Head of caudate nucleus (tissue), 42 donors: ENCODE results near the gene ITGB1.
"Not testable (repeated sequence)": the region's sequence is repeated elsewhere in the genome, so short reads cannot be mapped to it uniquely, and the experiment has no call there.

Experiments
- DNase-seq, 42 donors: peaks; one replicate each; pipeline versions ENCODE4 v3.0.0 to v3.0.0-alpha.2; 2020 to 2021; ENCODE audit warnings: mixed read lengths in 7 of 42
- intact Hi-C: fragments of 100-400 bp; cut with DNase I; formaldehyde crosslinking; loops from one replicate; pipeline ENCODE4 v1.15.0; 2022

The ITGB1 gene

DNA sequence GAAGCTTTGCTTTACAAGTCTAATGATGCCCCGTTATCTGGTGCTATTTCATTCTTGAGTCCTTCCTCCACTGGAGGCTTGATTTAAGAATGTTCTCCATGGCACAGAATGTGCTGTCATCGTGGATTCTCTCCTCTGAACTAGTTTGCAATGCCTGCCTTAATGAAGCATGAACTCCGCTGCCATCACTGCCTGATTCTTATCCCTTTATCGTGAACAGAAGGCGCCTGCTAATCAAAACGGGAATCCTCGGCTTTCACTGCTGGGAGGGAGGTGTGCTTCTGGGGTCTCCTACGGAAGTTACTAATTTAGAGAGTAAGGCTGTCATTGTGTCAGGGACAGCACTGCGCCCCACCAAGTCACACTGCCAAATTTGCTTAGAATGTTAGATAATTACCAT is 56.2 kb downstream of the ITGB1 start:
- intact Hi-C loops: no loop called here
- DNase-seq: peak in 2 of 42 donors; percentile 10 to 15

- intact Hi-C loops, DNase-seq: not testable (repeated sequence)
Measured at GRCh38 chr10:32895200-32895968, 62.6 kb downstream of the ITGB1 start.

DNA sequence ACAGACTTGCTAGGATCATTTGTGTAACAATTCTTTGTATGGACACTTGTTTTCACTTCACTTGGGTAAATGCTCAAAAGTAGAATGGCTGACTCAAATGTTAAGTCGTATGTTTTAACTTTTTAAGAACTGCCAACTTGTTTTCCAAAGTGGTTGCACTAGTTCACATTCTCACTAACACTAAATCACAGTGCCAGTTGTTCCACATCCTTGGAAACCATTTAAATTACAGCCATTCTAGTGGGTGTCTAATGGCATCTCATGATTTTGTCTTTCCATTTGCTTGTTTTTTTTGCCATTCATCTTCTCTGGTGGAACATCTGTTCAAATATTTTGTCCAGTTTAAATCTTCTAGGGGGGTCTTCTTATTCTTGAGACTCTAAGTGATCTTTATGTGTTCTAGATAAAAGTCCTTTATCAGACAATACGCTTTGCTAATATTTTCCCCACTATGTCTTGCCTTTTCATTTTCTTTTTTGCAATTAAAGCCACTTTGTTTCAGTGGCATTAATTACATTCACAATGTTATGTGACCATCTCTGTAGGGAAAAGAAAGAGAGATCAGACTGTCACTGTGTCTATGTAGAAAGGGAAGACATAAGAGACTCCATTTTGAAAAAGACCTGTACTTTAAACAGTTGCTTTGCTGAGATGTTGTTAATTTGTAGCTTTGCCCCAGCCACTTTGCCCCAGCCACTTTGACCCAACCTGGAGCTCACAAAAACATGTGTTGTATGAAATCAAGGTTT is 63.9 kb downstream of the ITGB1 start:
- no peak for DNase-seq
- intact Hi-C loops: no loop called here

GRCh38 chr10:32893434-32893833 is 64.6 kb downstream of the ITGB1 start:
- DNase-seq: no peak
- intact Hi-C loops: no loop called here

- DNase-seq: no peak
- intact Hi-C loops: no loop called here
Measured at GRCh38 chr10:32891261-32891660, 66.8 kb downstream of the ITGB1 start.

- no peak for DNase-seq
- intact Hi-C loops: no loop called here
Measured at GRCh38 chr10:32890444-32890843, 67.6 kb downstream of the ITGB1 start.

GRCh38 chr10:32889631-32890212 is 68.3 kb downstream of the ITGB1 start:
- no peak for DNase-seq
- intact Hi-C loops: no loop called here

- no peak for DNase-seq
- intact Hi-C loops: no loop called here
Measured at GRCh38 chr10:32888161-32888927, 69.7 kb downstream of the ITGB1 start.

DNA sequence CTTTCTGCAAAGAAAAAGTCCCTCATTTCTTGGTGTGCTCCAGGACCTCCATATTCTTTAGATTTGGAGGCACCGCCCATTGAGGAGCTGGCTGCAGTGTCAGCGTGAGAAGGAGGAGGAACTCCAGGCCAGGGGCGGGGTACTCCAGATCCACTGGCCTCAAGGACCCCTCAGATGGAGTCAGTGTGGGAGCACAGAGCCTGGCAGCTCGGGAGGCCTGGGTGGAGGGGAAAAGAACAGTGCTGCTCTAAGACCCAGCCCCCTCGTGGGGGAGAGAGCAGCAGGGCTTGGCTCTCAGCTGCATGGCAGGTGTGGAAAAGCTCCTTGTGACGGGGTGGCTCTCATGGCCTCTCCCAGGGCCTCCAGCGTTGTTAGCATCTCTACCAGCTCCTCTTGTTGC is 70.5 kb downstream of the ITGB1 start:
- DNase-seq: no peak
- intact Hi-C loops: no loop called here

DNA sequence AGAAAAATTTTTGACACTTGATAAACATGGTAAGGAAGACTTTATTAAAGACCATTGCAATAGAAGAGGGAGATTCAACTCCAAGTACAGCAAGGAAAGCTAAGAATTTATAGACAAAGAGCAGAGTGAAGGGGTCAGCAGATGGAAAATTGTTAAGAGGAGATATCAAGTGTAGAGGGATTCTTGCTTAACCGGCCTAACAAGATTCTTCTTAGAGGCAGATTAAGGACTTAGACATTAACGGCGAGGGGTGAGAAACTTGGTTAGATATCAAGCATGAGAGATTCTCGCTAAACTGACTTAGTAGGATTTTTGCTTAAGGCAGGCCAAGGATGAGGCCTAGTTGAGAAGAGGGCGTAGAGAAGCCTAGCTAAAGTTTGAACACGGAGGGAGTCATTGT is 76.0 kb downstream of the ITGB1 start:
- intact Hi-C loops: no loop called here
- DNase-seq: no peak

- intact Hi-C loops: no loop called here
- no peak for DNase-seq
Measured at GRCh38 chr10:32878646-32879045, 79.4 kb downstream of the ITGB1 start.

DNA sequence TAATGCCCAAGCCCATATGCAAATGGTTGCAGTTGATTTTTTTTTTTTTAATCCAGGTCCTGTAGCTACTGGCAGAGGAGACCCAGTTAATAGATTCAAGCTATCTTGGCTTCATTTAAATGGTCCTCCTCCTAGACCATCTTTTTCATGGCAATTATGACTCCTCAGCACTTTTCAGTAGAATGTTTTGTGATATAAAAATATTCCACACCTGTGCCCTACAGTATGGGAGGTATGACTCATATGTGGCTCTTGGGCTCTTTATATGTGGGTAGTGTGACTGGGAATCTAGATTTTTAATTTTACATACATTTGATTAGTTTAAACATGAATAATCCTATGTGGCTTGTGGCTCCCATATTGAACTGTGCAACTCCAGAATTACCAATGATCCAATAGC is 80.1 kb downstream of the ITGB1 start:
- DNase-seq: no peak
- intact Hi-C loops: no loop called here

GRCh38 chr10:32865170-32865569 is 92.9 kb downstream of the ITGB1 start:
- DNase-seq: no peak
- intact Hi-C loops: no loop called here

- DNase-seq: no peak
- intact Hi-C loops: no loop called here
Measured at GRCh38 chr10:32854435-32854834, 103.6 kb downstream of the ITGB1 start.

DNA sequence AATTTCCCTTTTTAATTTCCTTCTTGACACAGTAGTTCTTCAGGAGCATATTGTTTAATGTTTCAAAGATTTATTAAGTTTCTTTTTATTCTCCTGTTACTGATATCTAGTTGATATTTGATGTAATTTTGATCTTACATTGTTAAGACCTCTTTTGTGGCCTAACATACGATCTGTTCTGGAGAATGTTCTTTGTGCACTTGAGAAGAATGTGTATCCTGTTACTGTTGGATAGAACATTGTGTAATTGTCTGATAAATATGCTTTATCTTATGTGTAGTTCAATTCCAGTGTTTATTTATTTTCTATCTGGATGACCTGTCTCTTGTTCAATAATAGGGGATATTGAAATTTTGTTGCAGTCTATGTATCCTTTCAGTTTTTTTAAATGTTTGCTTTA is 106.7 kb downstream of the ITGB1 start:
- intact Hi-C loops: no loop called here

More for the DNA sequence above, 106.7 kb downstream of the ITGB1 start:
- no peak for DNase-seq
